SK-N-SH treated with all-trans-retinoic acid at 6 μM for 48 hours (cell line): ENCODE results near the gene SRBD1.
A peak's percentile ranks its signal among the peaks of the same experiment; 100 is the strongest.

Experiments used
- ATAC-seq: fragments of 200-7000 bp; cut with Tn5 transposase; 3 replicates; pipeline ENCODE4 v1.9.1; 2020; ENCODE audit warnings: mild to moderate bottlenecking, moderate library complexity
- ARNTL ChIP-seq: fragments of 450-650 bp; formaldehyde crosslinking; IDR thresholded peaks from 2 replicates; pipeline ENCODE4 v1.5.0; 2020; ENCODE audit warnings: low read depth, mild to moderate bottlenecking, moderate library complexity, borderline replicate concordance
- BACH2 ChIP-seq: fragments of 250-450 bp; sonication (Bioruptor Pico); IDR thresholded peaks from 2 replicates; pipeline ENCODE4 v1.9.0; 2021; ENCODE audit warnings: mild to moderate bottlenecking, borderline replicate concordance
- CREB5 ChIP-seq: fragments of 250-450 bp; sonication (Bioruptor Pico); IDR thresholded peaks from 2 replicates; pipeline ENCODE4 v1.5.1; 2020; ENCODE audit warnings: low read depth, mild to moderate bottlenecking, moderate library complexity
- CSDC2 ChIP-seq: fragments of 250-450 bp; sonication (Bioruptor Pico); IDR thresholded peaks from 2 replicates; pipeline ENCODE4 v1.5.0; 2020; ENCODE audit warnings: mild to moderate bottlenecking, moderate library complexity
- ESRRG ChIP-seq: fragments of 250-450 bp; sonication (Bioruptor Pico); IDR thresholded peaks from 2 replicates; pipeline ENCODE4 v1.6.1; 2021; ENCODE audit warnings: mild to moderate bottlenecking
- GLIS3 ChIP-seq: fragments of 250-450 bp; sonication (Bioruptor Pico); IDR thresholded peaks from 2 replicates; pipeline ENCODE4 v1.5.0; 2020; ENCODE audit warnings: mild to moderate bottlenecking, moderate library complexity
- ISL1 ChIP-seq: fragments of 250-450 bp; sonication (Bioruptor Pico); IDR thresholded peaks from 2 replicates; pipeline ENCODE4 v2.1.2; 2022; ENCODE audit warnings: mild to moderate bottlenecking, moderate library complexity
- OSR1 ChIP-seq: fragments of 250-450 bp; sonication (Bioruptor Pico); IDR thresholded peaks from 2 replicates; pipeline ENCODE4 v1.8.0; 2022; ENCODE audit warnings: moderate library complexity, mild to moderate bottlenecking, inconsistent platforms
- POU6F1 ChIP-seq: fragments of 250-450 bp; sonication (Bioruptor Pico); IDR thresholded peaks from 2 replicates; pipeline ENCODE4 v1.8.0; 2021; ENCODE audit warnings: low read depth, mild to moderate bottlenecking, moderate library complexity, borderline replicate concordance
- PPARA ChIP-seq: fragments of 250-450 bp; sonication (Bioruptor Pico); IDR thresholded peaks from 2 replicates; pipeline ENCODE4 v1.5.0; 2020; ENCODE audit warnings: mild to moderate bottlenecking, borderline replicate concordance
- RARB ChIP-seq: fragments of 250-450 bp; sonication (Bioruptor Pico); IDR thresholded peaks from 2 replicates; pipeline ENCODE4 v1.8.0; 2021; ENCODE audit warnings: mild to moderate bottlenecking, moderate library complexity
- SNAI2 ChIP-seq: fragments of 250-450 bp; sonication (Bioruptor Pico); IDR thresholded peaks from 2 replicates; pipeline ENCODE4 v1.5.0; 2020; ENCODE audit warnings: mild to moderate bottlenecking, moderate library complexity
- TCF4 ChIP-seq: fragments of 250-450 bp; sonication (Bioruptor Pico); IDR thresholded peaks from 2 replicates; pipeline ENCODE4 v1.8.0; 2021; ENCODE audit warnings: mild to moderate bottlenecking, moderate library complexity, borderline replicate concordance
- TOX ChIP-seq: fragments of 250-450 bp; sonication (Bioruptor Pico); IDR thresholded peaks from 2 replicates; pipeline ENCODE4 v1.8.0; 2021; ENCODE audit warnings: mild to moderate bottlenecking, moderate library complexity, borderline replicate concordance
- TSHZ2 ChIP-seq: fragments of 250-450 bp; sonication (Bioruptor Pico); IDR thresholded peaks from 2 replicates; pipeline ENCODE4 v1.5.0; 2020; ENCODE audit warnings: mild to moderate bottlenecking, moderate library complexity
- ZC3H10 ChIP-seq: fragments of 250-450 bp; sonication (Bioruptor Pico); IDR thresholded peaks from 2 replicates; pipeline ENCODE4 v1.5.1; 2021; ENCODE audit warnings: mild to moderate bottlenecking, moderate library complexity
- ZFP3 ChIP-seq: fragments of 250-450 bp; sonication (Bioruptor Pico); IDR thresholded peaks from 2 replicates; pipeline ENCODE4 v1.5.0; 2020; ENCODE audit warnings: mild to moderate bottlenecking, moderate library complexity
- ZFP30 ChIP-seq: fragments of 450-650 bp; formaldehyde crosslinking; IDR thresholded peaks from 2 replicates; pipeline ENCODE4 v1.5.0; 2022; ENCODE audit warnings: mild to moderate bottlenecking, moderate library complexity
- ZNF565 ChIP-seq: fragments of 450-650 bp; formaldehyde crosslinking; conservative IDR thresholded peaks from 2 replicates; pipeline ENCODE4 v1.5.0; 2020; ENCODE audit warnings: low read depth, mild to moderate bottlenecking, moderate library complexity
- ZNF70 ChIP-seq: fragments of 450-650 bp; formaldehyde crosslinking; IDR thresholded peaks from 2 replicates; pipeline ENCODE4 v1.5.0; 2020; ENCODE audit warnings: mild to moderate bottlenecking, moderate library complexity
- ZNF8 ChIP-seq: fragments of 450-650 bp; formaldehyde crosslinking; IDR thresholded peaks from 2 replicates; pipeline ENCODE4 v1.5.0; 2020; ENCODE audit warnings: mild to moderate bottlenecking, moderate library complexity

Gene SRBD1

GRCh38 chr2:45498661-45499550 is 112.2 kb downstream of the SRBD1 start:
- no peak for TF ChIP-seq BACH2
- TF ChIP-seq GLIS3 (CRISPR knock-in tag) = no peak
- TF ChIP-seq ZFP30 (CRISPR knock-in tag) = no peak
- no peak for TF ChIP-seq PPARA (CRISPR knock-in tag)
- no peak for TF ChIP-seq ZNF70 (CRISPR knock-in tag)
- TF ChIP-seq CREB5 (CRISPR knock-in tag) = no peak
- TF ChIP-seq OSR1 (CRISPR knock-in tag) = no peak
- TF ChIP-seq ZFP3 (CRISPR knock-in tag) = no peak
- no peak for TF ChIP-seq RARB
- no peak for TF ChIP-seq ESRRG (CRISPR knock-in tag)
- TF ChIP-seq SNAI2 (CRISPR knock-in tag) = no peak
- no peak for TF ChIP-seq TOX (CRISPR knock-in tag)
- no peak for TF ChIP-seq TSHZ2 (CRISPR knock-in tag)
- no peak for TF ChIP-seq ARNTL
- no peak for ATAC-seq

- no peak for ATAC-seq
These were observed 113.7 kb downstream of the SRBD1 start for GRCh38 chr2:45497355-45497754.

GRCh38 chr2:45496869-45497268 is 114.2 kb downstream of the SRBD1 start:
- peak; percentile 54; the same call in 2 of the 3 replicates for ATAC-seq
- TF ChIP-seq ISL1 (CRISPR knock-in tag) (no peak), ZNF8 (CRISPR knock-in tag) (no peak), ARNTL (no peak), SNAI2 (CRISPR knock-in tag) (no peak), CSDC2 (CRISPR knock-in tag) (no peak), TSHZ2 (CRISPR knock-in tag) (no peak)

More at GRCh38 chr2:45497355-45497754, 113.7 kb downstream of the SRBD1 start:
- TF ChIP-seq POU6F1 (CRISPR knock-in tag) (no peak), ZNF8 (CRISPR knock-in tag) (no peak), ISL1 (CRISPR knock-in tag) (no peak), CSDC2 (CRISPR knock-in tag) (no peak), OSR1 (CRISPR knock-in tag) (no peak), ZC3H10 (no peak), ZFP3 (CRISPR knock-in tag) (no peak), ARNTL (no peak), PPARA (CRISPR knock-in tag) (no peak), ZFP30 (CRISPR knock-in tag) (no peak)

- ATAC-seq = peak; percentile 24; the same call in 2 of the 3 replicates
- TF ChIP-seq ZC3H10 = no peak
- TF ChIP-seq CSDC2 (CRISPR knock-in tag) = no peak
- TF ChIP-seq BACH2 = no peak
- no peak for TF ChIP-seq TCF4 (CRISPR knock-in tag)
- TF ChIP-seq ESRRG (CRISPR knock-in tag) = no peak
- TF ChIP-seq RARB = no peak
- TF ChIP-seq ZNF565 = no peak
- TF ChIP-seq SNAI2 (CRISPR knock-in tag) = no peak
- no peak for TF ChIP-seq ZNF70 (CRISPR knock-in tag)
- TF ChIP-seq TOX (CRISPR knock-in tag) = no peak
- TF ChIP-seq ISL1 (CRISPR knock-in tag) = no peak
- TF ChIP-seq ZNF8 (CRISPR knock-in tag) = no peak
- no peak for TF ChIP-seq OSR1 (CRISPR knock-in tag)
- TF ChIP-seq ARNTL = no peak
- no peak for TF ChIP-seq TSHZ2 (CRISPR knock-in tag)
- no peak for TF ChIP-seq ZFP30 (CRISPR knock-in tag)
- TF ChIP-seq GLIS3 (CRISPR knock-in tag) = no peak
These were observed 116.1 kb downstream of the SRBD1 start for GRCh38 chr2:45494978-45495293.
